ENCODE measurements around the gene CABP4.

CABP4 gene

GRCh38 chr11:67500831-67501715 lies 45.9 kb downstream of the CABP4 start:
- Histone ChIP-seq H3K27me3 (ENCODE audit: insufficient read depth, poor library complexity, severe bottlenecking) (no peaks in the 10 kb centered on the region), H3K27ac (replicated peaks) (no peak overlapping the region), H3K4me3 (replicated peaks; ENCODE audit: insufficient read depth, low read length) (no peak overlapping the region)
- peak in 1 of 2 experiments; percentile 69 for DNase-seq (ENCODE audit: low read depth in 1 of 2, low spot score in 1 of 2)
- no peak for TF ChIP-seq POLR2AphosphoS5 (IDR thresholded peaks at IDR 0.05; ENCODE audit: low read depth)
- TF ChIP-seq SPI1 (IDR thresholded peaks at IDR 0.05; ENCODE audit: borderline replicate concordance, low read depth), result peak; percentile 81
- no peak for TF ChIP-seq REST (IDR thresholded peaks at IDR 0.05; ENCODE audit: insufficient replicate concordance, low read depth)
- no peak for TF ChIP-seq CTCF (IDR thresholded peaks at IDR 0.05; ENCODE audit: insufficient read depth, low read length)
- no peak for TF ChIP-seq GABPA (IDR thresholded peaks at IDR 0.05; ENCODE audit: low read depth)

- H3K4me3 ChIP-seq (replicated peaks; ENCODE audit: insufficient read depth, low read length), result no peak overlapping the region
- H3K27me3 ChIP-seq (ENCODE audit: insufficient read depth, poor library complexity, severe bottlenecking), result no peaks in the 10 kb centered on the region
- no peak for TF ChIP-seq CTCF (IDR thresholded peaks at IDR 0.05; ENCODE audit: insufficient read depth, low read length)
- TF ChIP-seq REST (IDR thresholded peaks at IDR 0.05; ENCODE audit: insufficient replicate concordance, low read depth), result no peak
- TF ChIP-seq GABPA (IDR thresholded peaks at IDR 0.05; ENCODE audit: low read depth), result no peak
- TF ChIP-seq SPI1 (IDR thresholded peaks at IDR 0.05; ENCODE audit: borderline replicate concordance, low read depth), result no peak
- TF ChIP-seq POLR2AphosphoS5 (IDR thresholded peaks at IDR 0.05; ENCODE audit: low read depth), result no peak
- DNase-seq (ENCODE audit: low read depth in 1 of 2, low spot score in 1 of 2), result no peak
- H3K27ac ChIP-seq (replicated peaks), result no peak overlapping the region
Observed at GRCh38 chr11:67501854-67502253, 46.7 kb downstream of the CABP4 start.

- TF ChIP-seq REST (IDR thresholded peaks at IDR 0.05; ENCODE audit: insufficient replicate concordance, low read depth) (no peak), GABPA (IDR thresholded peaks at IDR 0.05; ENCODE audit: low read depth) (no peak), SPI1 (IDR thresholded peaks at IDR 0.05; ENCODE audit: borderline replicate concordance, low read depth) (no peak)
- H3K4me3 ChIP-seq (replicated peaks; ENCODE audit: insufficient read depth, low read length), result no peak overlapping the region
- DNase-seq (ENCODE audit: low read depth in 1 of 2, low spot score in 1 of 2), result no peak
- no peaks in the 10 kb centered on the region for H3K27me3 ChIP-seq (ENCODE audit: insufficient read depth, poor library complexity, severe bottlenecking)
- H3K27ac ChIP-seq (replicated peaks), result no peak overlapping the region
Observed at GRCh38 chr11:67502328-67502979, 47.3 kb downstream of the CABP4 start.

Data from HL-60 (cell line).